Measurements from ENCODE around the gene ANKRD31. TPM values are rescaled to one million over a fixed set of nuclear protein-coding genes. Genes with fewer than 3 reads are reported as not detected.

Gene ANKRD31
- polyA plus RNA-seq, 4 donors: 0.47 to 0.66 (median 0.59) TPM

DNA sequence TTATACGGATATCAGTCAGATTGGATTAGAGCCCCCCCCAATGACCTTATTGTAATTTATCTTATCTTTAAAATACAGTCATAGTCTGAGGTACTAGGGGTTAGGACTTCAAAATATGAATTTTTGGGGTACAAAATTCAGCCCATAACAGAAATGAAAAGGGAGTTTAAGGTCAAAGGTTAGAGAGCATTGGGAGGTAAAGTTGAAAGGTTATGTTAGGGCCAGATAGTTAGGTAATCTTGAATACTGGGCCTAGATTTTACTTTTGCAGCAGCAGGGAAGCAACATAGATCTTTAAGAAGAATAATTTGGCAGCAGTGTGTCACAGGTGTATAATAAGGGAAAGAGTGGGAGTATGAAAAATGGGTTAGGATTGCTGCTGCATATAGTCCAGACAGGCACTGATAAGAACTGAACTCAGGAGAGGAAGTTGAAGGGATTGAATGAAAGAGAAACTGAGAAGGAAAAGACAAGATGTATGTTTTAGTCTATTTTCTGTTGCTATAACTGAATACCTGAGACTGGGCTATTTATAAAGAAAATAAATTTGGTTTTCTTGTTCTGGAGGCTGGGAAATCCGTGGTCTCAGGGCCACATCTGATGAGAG lies 173.7 kb downstream of the ANKRD31 start:
- DNase-seq (ENCODE audit: low read depth in 4 of 4, low spot score in 2 of 4): no peak

DNA sequence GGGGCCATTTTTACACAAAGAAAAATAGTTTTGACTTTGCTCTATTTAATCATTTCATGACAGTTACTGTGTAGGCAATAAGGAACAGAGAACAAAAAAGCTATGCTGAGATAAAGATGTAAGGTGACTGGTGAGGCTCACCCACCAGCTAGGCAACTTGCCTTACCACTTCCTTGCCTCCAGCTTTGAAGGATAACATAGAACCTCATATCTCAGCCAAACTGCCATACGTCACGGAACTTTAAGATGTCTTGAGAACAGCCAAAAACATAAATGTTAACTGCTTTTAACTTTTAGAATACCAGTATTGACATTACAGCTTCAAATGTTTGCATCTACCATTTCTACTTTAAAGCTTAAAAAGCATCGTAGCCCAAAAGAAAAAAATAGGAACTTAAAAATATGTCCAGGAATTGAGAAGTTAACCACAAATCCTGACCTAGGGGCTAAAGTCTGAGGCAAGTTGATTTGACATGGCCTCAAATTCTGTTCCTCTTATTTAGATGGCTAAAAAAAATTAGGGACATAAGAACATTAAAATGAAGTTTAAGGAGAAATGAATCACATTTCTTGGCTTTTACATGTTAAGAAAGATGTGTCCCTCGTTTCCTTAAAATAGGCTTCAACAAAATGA lies 176.6 kb downstream of the ANKRD31 start:
- DNase-seq (ENCODE audit: low read depth in 4 of 4, low spot score in 2 of 4): no peak

DNA sequence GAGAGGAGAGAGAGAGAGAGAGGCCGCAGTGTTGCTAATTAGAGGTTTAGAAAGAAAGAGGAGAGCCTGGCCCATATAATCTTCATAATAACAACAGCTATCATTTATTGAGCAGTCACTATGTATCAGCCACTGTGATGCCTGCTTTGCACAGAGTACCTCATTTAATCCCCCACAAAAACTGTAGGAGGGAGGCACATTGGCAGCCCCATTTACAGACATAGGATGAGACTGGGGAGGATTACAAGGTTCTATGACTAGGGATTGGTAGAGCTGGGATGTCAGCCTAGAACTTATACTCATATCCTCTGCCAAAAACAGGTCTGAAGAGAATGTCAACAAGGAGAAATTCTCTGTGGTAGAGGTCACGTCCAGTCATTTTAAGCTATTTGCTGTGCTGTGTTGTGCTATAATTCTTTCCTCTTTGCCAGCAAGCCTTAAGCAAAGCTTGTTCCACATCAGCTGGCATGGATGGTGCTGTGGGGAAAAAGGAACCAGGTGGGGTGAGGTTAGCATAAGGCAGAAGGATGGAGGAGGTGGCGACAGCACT lies 177.6 kb downstream of the ANKRD31 start:
- DNase-seq (ENCODE audit: low read depth in 4 of 4, low spot score in 2 of 4): no peak

DNA sequence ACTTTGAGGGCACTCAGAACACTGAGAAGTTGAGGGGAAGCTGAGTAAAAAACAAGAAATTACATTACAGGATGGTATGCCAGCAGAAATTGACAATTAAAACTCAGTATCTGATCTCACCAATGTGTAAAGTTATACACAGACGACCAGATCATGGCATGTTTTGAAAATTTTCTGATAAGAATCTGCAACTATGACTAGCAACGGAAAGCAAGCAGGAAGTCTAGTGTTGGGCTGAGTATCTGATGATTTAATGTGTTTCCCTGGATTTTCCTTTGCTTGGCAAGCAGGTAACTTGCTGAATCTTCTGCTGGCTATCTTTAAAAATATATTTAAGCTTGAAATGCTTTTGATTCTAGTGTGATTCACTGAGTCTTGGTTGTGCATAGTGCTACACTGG lies 179.1 kb downstream of the ANKRD31 start:
- no peak for DNase-seq (ENCODE audit: low read depth in 4 of 4, low spot score in 2 of 4)

DNA sequence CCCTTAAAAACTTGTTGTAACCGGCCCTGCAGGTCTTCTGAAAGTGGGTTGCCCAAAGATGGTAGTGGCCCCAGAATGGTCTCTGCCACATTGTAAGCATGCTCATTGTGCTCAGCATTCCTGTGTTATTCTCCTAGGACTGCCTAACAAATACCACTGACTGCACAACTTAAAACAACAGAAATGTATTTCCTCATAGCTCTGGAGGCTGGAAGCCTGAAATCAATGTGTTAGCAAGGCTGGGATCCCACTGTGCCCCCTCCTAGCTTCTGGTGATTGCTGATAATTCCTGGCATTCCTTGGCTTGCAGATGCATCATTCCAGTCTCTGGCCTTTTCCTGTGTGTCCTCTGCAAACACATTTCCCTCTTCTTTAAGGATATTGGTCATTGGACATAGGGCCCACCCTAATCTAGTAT lies 180.9 kb downstream of the ANKRD31 start:
- no peak for DNase-seq (ENCODE audit: low read depth in 4 of 4, low spot score in 2 of 4)

DNA sequence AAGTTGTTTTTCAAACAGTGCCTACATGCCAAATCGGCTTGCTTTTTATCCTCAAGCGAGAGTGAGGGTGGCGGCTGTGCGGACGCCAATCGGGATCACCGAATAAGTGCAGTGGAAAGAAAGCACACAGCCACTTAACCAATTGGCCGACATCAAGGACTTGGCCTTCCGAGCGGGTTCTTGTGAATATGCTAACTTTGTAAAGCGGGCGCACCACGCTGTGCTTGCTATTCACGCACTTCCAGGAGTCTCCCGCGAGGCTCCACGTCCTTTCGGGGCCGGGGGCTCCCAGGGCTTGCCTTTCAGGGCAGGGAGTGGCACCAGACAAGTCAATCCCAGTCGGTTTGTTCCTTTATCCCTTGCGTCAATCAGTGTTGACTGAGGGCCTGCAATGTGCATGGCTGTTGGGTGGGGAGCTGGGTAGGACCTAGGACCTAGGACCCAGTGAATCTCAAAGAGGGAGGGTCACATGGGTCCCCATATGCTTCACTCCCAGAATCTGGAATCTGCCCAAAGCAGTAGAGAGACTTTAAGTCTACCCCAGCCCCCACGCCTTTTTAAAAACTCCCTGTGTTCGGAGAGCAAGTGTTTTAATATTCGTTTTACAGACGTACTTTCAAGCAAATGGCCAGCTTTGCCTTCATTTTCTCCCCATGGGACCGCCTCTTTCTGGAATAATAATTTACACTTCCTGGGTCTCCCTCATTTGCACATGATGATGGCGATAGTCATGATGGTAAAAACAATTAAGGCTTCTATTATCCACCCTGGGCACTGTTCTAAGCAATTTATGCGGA lies 182.3 kb downstream of the ANKRD31 start:
- DNase-seq (ENCODE audit: low read depth in 4 of 4, low spot score in 2 of 4): peak in 1 of 4 donors; percentile 37

DNA sequence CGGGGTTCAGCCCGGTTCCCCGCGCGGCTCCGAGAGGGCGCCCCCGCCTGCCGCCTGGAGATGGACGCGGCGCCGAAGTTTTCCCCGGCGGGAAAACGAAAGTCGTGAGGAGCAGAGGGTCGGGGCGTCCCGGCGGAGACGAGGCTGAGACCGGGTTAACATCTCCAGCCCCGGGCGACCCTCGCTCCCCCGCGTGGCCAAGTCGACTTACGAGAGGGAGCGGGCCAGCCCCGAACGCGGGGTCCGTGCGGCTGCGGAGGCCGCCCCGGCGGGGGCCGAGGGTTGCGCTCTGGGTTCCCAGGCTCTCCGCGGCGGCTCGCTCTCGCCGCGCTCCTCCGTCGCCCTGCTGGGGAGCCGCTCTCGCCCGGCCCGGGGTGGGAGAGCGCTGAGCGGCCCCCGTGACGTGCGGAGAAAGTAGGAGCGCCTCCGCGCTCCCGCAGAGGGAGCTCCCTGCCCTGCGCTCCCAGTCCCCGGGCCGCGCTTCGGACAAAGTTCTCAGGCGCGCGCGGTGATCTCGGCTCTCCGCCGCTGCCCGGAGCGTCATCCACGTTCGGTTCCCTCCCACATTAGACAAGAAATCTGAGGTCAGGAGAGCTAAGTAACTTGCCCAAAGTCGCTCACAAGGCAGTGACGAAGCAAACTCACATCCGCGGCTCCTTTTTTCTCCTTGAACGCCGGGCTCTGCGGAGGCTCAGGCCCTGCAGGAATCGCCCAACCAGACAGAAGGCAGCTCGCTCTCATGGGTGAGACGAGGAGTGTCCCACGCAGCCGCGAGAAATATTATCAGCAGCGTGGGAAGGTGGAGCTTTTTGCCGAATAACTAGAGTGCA lies 183.2 kb downstream of the ANKRD31 start:
- DNase-seq (ENCODE audit: low read depth in 4 of 4, low spot score in 2 of 4): peak in 2 of 4 donors; percentile 63 to 74

DNA sequence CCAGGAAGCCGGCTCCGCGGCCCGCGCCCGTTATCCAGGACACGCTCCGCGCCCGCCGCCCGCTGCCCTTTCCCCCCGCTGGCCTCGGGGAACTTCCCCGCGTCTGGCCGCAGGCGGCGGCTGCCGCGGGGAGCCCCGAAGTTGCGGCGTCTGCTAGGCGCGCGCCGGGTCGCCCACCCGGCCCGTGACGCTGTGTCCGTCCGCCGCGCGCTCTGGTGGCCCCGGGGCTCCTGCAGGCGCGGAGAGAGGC lies 183.7 kb downstream of the ANKRD31 start:
- DNase-seq (ENCODE audit: low read depth in 4 of 4, low spot score in 2 of 4): peak in 1 of 4 donors; percentile 12

DNA sequence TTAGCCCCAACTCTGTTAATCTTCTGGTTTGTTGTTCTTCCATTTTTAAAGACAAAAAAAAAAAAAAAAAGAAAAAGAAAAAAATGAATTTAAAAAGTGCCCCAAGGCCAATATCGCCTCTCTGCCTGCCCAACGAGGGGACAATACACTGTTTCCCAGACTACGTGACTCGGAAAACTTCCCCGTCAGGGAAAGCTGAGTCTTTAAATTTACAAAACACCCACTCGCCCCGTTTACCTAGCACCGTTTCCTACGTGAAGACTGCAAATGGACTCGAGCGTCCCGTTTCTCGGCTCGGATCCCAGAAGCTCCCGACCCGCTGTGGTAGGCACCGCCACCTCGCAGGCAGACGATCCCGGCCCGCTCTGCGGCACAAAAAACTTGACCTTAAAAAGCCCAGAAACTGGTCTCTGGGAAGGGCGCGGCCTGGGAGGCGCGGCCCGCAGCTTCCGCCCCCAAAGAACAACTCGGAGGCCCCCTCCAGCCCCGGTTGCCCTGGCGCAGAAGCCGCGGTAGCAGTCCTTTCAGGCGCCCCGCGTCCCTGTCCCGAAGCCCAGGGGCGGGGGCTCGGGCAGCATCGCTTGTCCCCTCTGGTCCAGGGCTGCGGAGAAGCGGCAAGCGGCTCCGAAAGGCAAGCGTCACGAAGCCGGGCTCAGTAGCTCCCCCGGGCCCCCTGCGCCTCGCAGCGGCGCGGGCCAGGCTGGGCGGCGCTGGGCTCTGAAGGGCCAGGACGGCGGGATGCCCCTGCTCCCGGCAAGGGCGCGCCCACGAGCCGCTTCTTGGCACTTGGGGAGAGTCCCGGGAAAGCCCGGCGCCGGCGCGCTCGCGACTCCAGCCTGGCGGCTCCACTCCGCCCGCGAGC lies 184.3 kb downstream of the ANKRD31 start, which contains the start of gene GCNT4:
TSS of gene GCNT4 (minus strand) at position 367 of the 862 bp plus-strand sequence. CDS start 22,521 bp downstream, outside the sequence.
- DNase-seq (ENCODE audit: low read depth in 4 of 4, low spot score in 2 of 4): peak in 2 of 4 donors; percentile 20 to 29

DNA sequence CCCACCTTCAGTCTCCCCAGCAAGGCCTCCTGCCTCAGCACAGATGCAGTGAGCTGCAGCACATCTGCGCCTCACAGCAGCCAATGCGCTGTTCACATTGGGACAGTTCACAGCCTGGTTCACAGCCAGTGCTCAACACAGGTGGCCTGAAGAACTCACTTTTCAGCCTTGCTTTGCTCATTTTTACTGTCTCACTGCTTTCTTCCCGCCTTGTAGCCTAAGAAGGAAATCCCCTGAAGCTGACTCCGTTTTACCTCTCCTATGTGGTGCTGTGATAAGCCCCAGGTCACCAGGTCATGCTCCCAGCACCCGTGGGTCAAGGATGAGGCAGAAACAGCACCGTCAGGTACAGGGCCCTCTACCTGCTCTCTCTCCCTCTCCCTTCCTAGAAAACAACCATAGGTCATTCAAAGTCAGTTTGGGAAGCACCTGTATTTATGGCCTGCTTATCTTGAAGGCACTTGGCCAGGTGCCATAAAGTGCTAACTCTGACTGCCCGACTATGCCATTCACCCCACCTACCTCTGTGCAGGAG lies 185.4 kb downstream of the ANKRD31 start:
- no peak for DNase-seq (ENCODE audit: low read depth in 4 of 4, low spot score in 2 of 4)

DNA sequence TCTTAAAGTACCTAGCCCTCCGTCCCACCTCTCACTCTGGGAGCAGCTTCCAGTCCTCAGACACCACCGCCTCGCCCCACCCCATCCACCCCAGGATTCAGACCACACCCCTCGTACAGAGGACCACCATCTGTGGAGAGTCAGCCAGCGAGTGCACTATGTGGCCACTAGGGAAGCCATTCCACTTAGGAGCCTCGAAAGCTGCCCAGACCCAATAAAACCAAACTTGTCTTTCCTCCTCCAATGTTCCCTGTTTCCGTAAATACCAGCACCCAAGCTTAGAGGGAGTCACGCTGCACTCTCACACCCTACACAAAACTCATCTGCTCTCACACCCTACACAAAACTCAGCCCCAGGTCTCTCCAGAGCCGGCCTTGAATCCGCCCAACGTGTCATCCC lies 186.3 kb downstream of the ANKRD31 start:
- DNase-seq (ENCODE audit: low read depth in 4 of 4, low spot score in 2 of 4): no peak

DNA sequence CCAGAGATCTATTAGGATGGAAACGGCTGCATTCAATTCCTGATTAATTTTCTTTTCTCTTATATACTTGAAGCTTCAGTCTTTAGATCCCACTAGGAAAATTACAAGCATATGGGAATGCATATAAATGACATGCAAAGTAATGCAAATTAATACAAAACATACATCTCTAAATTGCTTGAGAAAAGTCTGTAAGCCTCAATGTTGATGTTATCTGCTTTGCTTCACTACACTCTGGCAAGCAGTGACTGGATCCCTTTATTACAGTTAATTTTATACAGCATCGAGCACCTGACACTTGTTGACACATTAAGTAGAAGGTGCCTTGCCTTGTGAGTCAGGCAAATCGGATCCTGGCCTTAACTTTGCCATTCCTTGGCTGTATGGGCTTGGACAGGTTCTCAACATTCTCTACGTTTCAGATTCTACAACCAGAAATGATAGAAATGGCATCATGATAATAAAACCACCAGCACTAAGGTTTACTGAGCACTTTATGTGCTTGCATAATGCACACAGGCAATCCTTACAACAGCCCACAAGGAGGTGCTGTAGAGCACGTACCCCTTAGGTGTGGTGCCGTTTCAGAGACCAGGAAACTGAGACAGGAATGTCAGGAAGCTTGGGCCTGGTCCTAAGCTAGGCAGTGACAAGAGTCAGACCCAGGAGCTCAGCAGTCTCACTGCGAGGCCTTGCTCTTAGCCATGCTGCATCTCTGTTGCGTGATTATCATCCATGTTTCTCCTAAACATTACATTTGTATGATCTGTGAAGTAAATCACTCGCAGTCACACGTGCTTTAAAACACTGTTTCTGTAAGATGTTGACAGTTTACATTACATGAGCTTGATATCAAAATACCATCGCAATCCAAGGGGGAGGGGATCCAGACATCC lies 187.0 kb downstream of the ANKRD31 start:
- peak in 1 of 4 donors; percentile 27 for DNase-seq (ENCODE audit: low read depth in 4 of 4, low spot score in 2 of 4)

DNA sequence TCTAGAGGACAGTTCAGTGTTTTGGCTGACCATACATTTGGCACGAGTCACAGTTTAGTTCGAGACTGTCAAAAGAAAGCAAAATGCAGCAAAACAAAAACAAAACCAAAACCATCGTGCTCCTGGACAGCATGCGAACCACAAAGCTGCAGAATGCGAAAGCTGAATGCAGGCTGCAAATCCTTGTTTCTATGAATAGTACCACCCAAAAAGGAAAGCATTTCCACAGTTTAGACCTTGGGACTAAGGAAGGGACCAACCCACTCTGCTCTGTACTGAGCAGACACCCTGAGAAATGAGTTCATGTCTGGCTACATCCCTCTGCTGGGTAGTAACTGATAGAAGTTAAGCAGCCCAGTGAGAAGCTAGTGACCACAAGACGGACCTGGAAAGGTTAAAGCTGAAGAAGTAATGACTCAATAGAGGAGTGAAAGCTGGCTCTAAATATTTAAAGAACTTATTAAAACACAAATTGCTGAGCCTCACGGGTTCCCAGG lies 188.2 kb downstream of the ANKRD31 start:
- DNase-seq (ENCODE audit: low read depth in 4 of 4, low spot score in 2 of 4): no peak

DNA sequence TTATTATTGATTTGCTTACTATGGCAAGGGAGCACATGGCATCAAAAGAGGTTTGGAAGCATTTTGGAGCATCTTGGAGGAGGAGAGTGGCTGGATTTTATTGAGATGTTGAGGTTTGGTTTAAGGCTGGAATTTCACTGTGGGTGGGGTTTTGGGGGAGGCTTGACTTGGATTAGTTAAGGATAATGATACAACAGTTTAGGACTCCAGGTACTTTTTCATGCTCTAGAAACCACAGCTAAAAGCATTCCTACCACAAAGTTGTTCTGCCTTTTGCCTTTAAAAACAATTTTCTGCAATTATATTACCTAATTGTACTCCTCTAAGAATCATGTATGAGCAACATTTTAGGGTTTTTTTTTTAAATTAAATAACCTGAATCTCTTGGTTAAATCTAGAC lies 189.3 kb downstream of the ANKRD31 start:
- DNase-seq (ENCODE audit: low read depth in 4 of 4, low spot score in 2 of 4): no peak

DNA sequence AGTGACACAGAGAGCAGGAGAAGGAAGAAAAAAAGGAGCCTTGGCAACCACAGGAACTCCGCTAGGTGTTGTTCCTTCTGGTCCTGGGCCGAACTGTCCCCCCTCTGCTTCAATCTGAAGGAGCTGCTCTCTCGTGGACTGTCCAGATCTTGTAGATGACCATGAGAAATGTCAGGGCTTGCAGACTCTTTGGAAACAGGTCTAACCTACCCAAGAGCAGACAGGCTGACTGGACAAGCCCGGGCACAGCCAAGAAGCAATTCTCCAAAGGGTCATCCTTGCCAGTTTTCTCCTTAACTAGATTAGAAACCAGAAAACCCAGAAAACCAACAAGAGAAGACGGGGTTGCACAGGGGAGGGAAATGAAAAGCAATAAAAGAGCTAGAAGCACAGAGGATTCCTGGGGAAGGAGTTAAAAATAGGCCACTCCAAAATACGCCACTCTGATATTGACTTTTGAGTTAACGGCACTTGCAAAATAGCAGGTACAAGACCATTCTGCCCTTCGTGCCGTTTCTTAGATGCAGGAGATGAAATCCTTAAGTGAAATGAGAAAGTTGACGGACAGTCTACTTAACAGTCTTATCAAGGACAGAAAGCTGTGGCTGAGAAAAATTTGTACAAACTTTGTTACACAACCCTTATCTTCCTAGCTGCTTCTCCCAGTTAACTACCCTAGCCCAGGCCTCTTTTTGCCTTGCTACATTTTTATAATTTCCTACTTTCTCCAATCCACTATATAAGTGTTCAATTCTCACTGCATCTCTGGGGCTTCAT lies 190.1 kb downstream of the ANKRD31 start:
- no peak for DNase-seq (ENCODE audit: low read depth in 4 of 4, low spot score in 2 of 4)

DNA sequence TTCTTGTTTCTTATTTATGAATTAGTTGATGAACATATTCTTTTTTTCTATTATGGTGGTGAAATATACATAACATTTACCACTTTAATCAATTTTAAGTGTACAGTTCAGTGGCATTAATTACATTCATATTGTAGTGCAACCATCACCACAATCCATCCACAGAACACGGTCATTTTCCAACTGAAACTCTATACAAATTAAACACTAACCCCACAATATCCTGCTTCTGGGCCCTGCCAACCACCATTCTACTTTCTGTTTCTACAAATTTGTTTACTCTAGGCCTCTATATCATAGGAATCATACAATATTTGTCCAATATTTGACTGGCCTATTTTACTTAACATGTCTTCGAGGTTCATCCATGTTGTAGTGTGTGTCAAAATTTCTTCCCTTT lies 191.6 kb downstream of the ANKRD31 start:
- no peak for DNase-seq (ENCODE audit: low read depth in 4 of 4, low spot score in 2 of 4)

DNA sequence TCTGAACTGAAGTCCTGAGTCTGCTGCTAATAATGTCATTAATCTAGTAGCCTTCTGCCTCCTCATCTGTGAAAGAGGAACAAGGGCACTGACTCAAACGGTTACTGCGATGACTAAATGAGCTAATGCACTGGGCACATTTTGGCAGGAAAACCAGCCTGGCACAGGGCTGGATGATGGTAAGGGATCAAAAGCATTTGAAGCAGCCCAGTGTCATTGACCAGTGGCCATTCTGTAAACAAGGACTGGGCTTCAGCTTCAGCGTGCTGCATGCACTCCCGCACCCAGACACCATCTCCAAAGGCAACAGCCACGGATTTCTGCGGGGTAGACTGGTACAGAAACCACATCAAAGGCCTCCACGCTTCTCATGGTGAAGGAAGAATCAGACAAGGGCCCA lies 192.3 kb downstream of the ANKRD31 start:
- DNase-seq (ENCODE audit: low read depth in 4 of 4, low spot score in 2 of 4): no peak
